H9 (cell line): ENCODE measurements around the gene GRIK1. TPM values are rescaled to one million over a fixed set of nuclear protein-coding genes. Genes with fewer than 3 reads are reported as not detected.

Source experiments
- DNase-seq: peaks from one replicate; pipeline ENCODE4 v3.0.0-alpha.2; 2017
- H2AFZ ChIP-seq: one replicate; pipeline ENCODE4 v1.6.1; 2013; ENCODE audit warnings: mild to moderate bottlenecking, low read length, control low read depth, moderate library complexity
- H2AK5ac ChIP-seq: 2 replicates; pipeline ENCODE4 v1.6.1; 2013; ENCODE audit warnings: low read length, control low read depth, mixed read lengths; ENCODE audit not compliant: insufficient read length
- H2BK120ac ChIP-seq: one replicate; pipeline ENCODE4 v1.6.1; 2013; ENCODE audit warnings: low read depth, mild to moderate bottlenecking, low read length, control low read depth, inconsistent platforms; ENCODE audit not compliant: poor library complexity, severe bottlenecking
- H2BK12ac ChIP-seq: 2 replicates; pipeline ENCODE4 v1.6.1; 2013; ENCODE audit warnings: low read length, control low read depth, mixed read lengths, low read depth; ENCODE audit not compliant: insufficient read length
- H2BK15ac ChIP-seq: 2 replicates; pipeline ENCODE4 v1.6.1; 2013; ENCODE audit warnings: low read depth, low read length, control low read depth
- H2BK20ac ChIP-seq: one replicate; pipeline ENCODE4 v1.6.1; 2013; ENCODE audit warnings: low read depth, mild to moderate bottlenecking, low read length, control low read depth, inconsistent platforms; ENCODE audit not compliant: poor library complexity, severe bottlenecking
- H2BK5ac ChIP-seq: 2 replicates; pipeline ENCODE4 v1.6.1; 2013; ENCODE audit warnings: low read length, control low read depth, mixed read lengths; ENCODE audit not compliant: insufficient read length
- H3K14ac ChIP-seq: 2 replicates; pipeline ENCODE4 v1.6.1; 2013; ENCODE audit warnings: low read length, control low read depth; ENCODE audit not compliant: insufficient read depth
- H3K18ac ChIP-seq: 2 replicates; pipeline ENCODE4 v1.6.1; 2013; ENCODE audit warnings: low read depth, mild to moderate bottlenecking, mixed read lengths, low read length, control low read depth; ENCODE audit not compliant: insufficient read length
- H3K23ac ChIP-seq: 2 replicates; pipeline ENCODE4 v1.6.1; 2013; ENCODE audit warnings: low read length, control low read depth, mixed read lengths, low read depth; ENCODE audit not compliant: insufficient read length
- H3K23me2 ChIP-seq: 2 replicates; pipeline ENCODE4 v1.6.1; 2013; ENCODE audit warnings: low read depth, mild to moderate bottlenecking, mixed read lengths, low read length, control low read depth; ENCODE audit not compliant: insufficient read length, poor library complexity, severe bottlenecking
- H3K27ac ChIP-seq: 2 replicates; pipeline ENCODE4 v1.5.1; 2013; ENCODE audit warnings: low read length, control low read depth, mixed read lengths, low read depth; ENCODE audit not compliant: insufficient read length
- H3K27me3 ChIP-seq: 2 replicates; pipeline ENCODE4 v1.6.1; 2013; ENCODE audit warnings: low read length, control low read depth, inconsistent platforms; ENCODE audit not compliant: insufficient read depth
- H3K4ac ChIP-seq: 2 replicates; pipeline ENCODE4 v1.6.1; 2013; ENCODE audit warnings: low read depth, mild to moderate bottlenecking, control low read depth, inconsistent platforms, low read length, moderate library complexity
- H3K4me1 ChIP-seq: 2 replicates; pipeline ENCODE4 v1.6.1; 2013; ENCODE audit warnings: low read length, control low read depth, inconsistent platforms; ENCODE audit not compliant: insufficient read depth
- H3K4me2 ChIP-seq: 2 replicates; pipeline ENCODE4 v1.6.1; 2013; ENCODE audit warnings: low read length, control low read depth, mixed read lengths; ENCODE audit not compliant: insufficient read length, insufficient read depth
- H3K56ac ChIP-seq: 2 replicates; pipeline ENCODE4 v1.6.1; 2013; ENCODE audit warnings: low read depth, mild to moderate bottlenecking, mixed read lengths, low read length, control low read depth; ENCODE audit not compliant: insufficient read length
- H3K79me1 ChIP-seq: 2 replicates; pipeline ENCODE4 v1.6.1; 2013; ENCODE audit warnings: low read depth, mild to moderate bottlenecking, moderate library complexity, low read length, control low read depth, inconsistent platforms; ENCODE audit not compliant: insufficient read depth, poor library complexity, severe bottlenecking
- H3K79me2 ChIP-seq: 2 replicates; pipeline ENCODE4 v1.6.1; 2013; ENCODE audit warnings: low read length, control low read depth, inconsistent platforms; ENCODE audit not compliant: insufficient read depth
- H3K9ac ChIP-seq: 2 replicates; pipeline ENCODE4 v1.6.1; 2013; ENCODE audit warnings: low read length, control low read depth, mixed read lengths; ENCODE audit not compliant: insufficient read length; ENCODE audit errors: extremely low read depth
- H3K9me3 ChIP-seq: one replicate; pipeline ENCODE4 v1.6.1; 2013; ENCODE audit warnings: low read depth, low read length, inconsistent platforms; ENCODE audit not compliant: control insufficient read depth
- H3T11ph ChIP-seq: one replicate; pipeline ENCODE4 v1.6.1; 2013; ENCODE audit warnings: mild to moderate bottlenecking, low read length, control low read depth, inconsistent platforms
- H4K20me1 ChIP-seq: one replicate; pipeline ENCODE4 v1.6.1; 2013; ENCODE audit not compliant: control insufficient read depth, insufficient read length, insufficient read depth
- H4K5ac ChIP-seq: 2 replicates; pipeline ENCODE4 v1.6.1; 2013; ENCODE audit warnings: low read depth, mild to moderate bottlenecking, mixed read lengths, low read length, control low read depth; ENCODE audit not compliant: insufficient read length
- H4K8ac ChIP-seq: replicated peaks from 2 replicates; pipeline ENCODE4 v1.6.1; 2013; ENCODE audit warnings: low read length, control low read depth, mixed read lengths, low read depth; ENCODE audit not compliant: insufficient read length
- H4K91ac ChIP-seq: 2 replicates; pipeline ENCODE4 v1.6.1; 2013; ENCODE audit warnings: low read depth, mild to moderate bottlenecking, moderate library complexity, mixed read lengths, low read length, control low read depth; ENCODE audit not compliant: insufficient read length
- H3K27ac Mint-ChIP-seq, 3 experiments: 2 replicates in 2 of 3; 3 replicates in 1 of 3; pipeline ENCODE4 v1.8.0; 2020 to 2021; ENCODE audit warnings: mixed read lengths in 3 of 3, mild to moderate bottlenecking in 1 of 3, moderate library complexity in 1 of 3
- H3K27me3 Mint-ChIP-seq: 2 replicates; pipeline ENCODE4 v1.8.0; 2021; ENCODE audit warnings: low read depth, mild to moderate bottlenecking, moderate library complexity, mixed read lengths
- H3K36me3 Mint-ChIP-seq, 3 experiments: 2 replicates in 2 of 3; 3 replicates in 1 of 3; pipeline ENCODE4 v1.8.0; 2020 to 2021; ENCODE audit warnings: low read depth in 3 of 3, mixed read lengths in 3 of 3; ENCODE audit not compliant: insufficient read depth in 1 of 3
- H3K4me1 Mint-ChIP-seq, 2 experiments: 2 replicates each; pipeline ENCODE4 v1.8.0; 2020; ENCODE audit warnings: mixed read lengths in 2 of 2
- H3K4me3 Mint-ChIP-seq, 2 experiments: 2 replicates in 1 of 2; 3 replicates in 1 of 2; pipeline ENCODE4 v1.8.0; 2020 to 2021; ENCODE audit warnings: mild to moderate bottlenecking in 2 of 2, mixed read lengths in 2 of 2, moderate library complexity in 1 of 2
- H3K9me3 Mint-ChIP-seq, 2 experiments: 2 replicates in 1 of 2; 3 replicates in 1 of 2; pipeline ENCODE4 v1.8.0; 2020; ENCODE audit warnings: mild to moderate bottlenecking in 2 of 2, mixed read lengths in 2 of 2, moderate library complexity in 1 of 2
- CTCF ChIP-seq: fragments of 200-600 bp; sonication (generic); conservative IDR thresholded peaks from 3 replicates; pipeline ENCODE4 v1.8.0; 2021; ENCODE audit warnings: antibody characterized with exemption, mild to moderate bottlenecking
- WGBS: extraction: QIAGEN DNeasy Blood & Tissue Kit; methylation state at CpG from one replicate; pipeline ENCODE4 v1.1.7; 2013; ENCODE audit warnings: missing lambda C conversion rate, low lambda C conversion rate, mixed read lengths; ENCODE audit not compliant: insufficient read length; ENCODE audit errors: extremely low coverage; 5-methylcytosine and 5-hydroxymethylcytosine counted together
- total RNA-seq: library from RNA; stranded (reverse); gene quantifications from 2 replicates; pipeline ENCODE4 v1.2.1, GENCODE V29; 2021

Gene GRIK1
- total RNA-seq, 1 experiment from 2014 or later: not detected

- Histone ChIP-seq H3K4me2 (no peak overlapping the region), H3K27me3 (no peaks in the 10 kb centered on the region), H3K9ac (no peak overlapping the region), H3K14ac (no peak overlapping the region), H3K18ac (no peak overlapping the region), H2BK15ac (no peak overlapping the region), H2AK5ac (no peak overlapping the region), H4K91ac (no peak overlapping the region), H3K4ac (no peak overlapping the region), H3T11ph (no peak overlapping the region), H3K23ac (no peak overlapping the region), H3K79me2 (no peaks in the 10 kb centered on the region), H2BK20ac (no peak overlapping the region), H3K23me2 (no peaks in the 10 kb centered on the region), H2BK12ac (no peak overlapping the region), H2BK5ac (no peak overlapping the region), H2BK120ac (no peak overlapping the region), H4K8ac (no peak overlapping the region), H2AFZ (no peak overlapping the region), H3K79me1 (no peaks in the 10 kb centered on the region), H4K20me1 (no peaks in the 10 kb centered on the region), H3K56ac (no peak overlapping the region), H3K27ac (no peak overlapping the region), H3K9me3 (no peaks in the 10 kb centered on the region), H4K5ac (no peak overlapping the region), H3K4me1 (no peaks in the 10 kb centered on the region; the same call in 1 of the 2 replicates)
- Mint-ChIP-seq H3K9me3 (no peaks in the 10 kb centered on the region; a peak in 1 of 5 replicates), H3K4me1 (peaks cover 16 to 17% of the 10 kb centered on the region in 2 experiments), H3K27ac (peak overlapping the region in 1 of 3 experiments; percentile 50; a peak in 1 of 7 replicates), H3K4me3 (no peak overlapping the region), H3K36me3 (no peaks in the 10 kb centered on the region), H3K27me3 (no peaks in the 10 kb centered on the region)
- no peak for TF ChIP-seq CTCF
- no peak for DNase-seq
- no CpG with 5 or more reads among the region's 3 CpGs for WGBS
Observed at GRCh38 chr21:29753216-29753615, 186.6 kb downstream of the GRIK1 start.
